ENCODE measurements around the gene DERA.
"Not testable (repeated sequence)": the region's sequence is repeated elsewhere in the genome, so short reads cannot be mapped to it uniquely, and the experiment has no call there.

Gene DERA

DNA sequence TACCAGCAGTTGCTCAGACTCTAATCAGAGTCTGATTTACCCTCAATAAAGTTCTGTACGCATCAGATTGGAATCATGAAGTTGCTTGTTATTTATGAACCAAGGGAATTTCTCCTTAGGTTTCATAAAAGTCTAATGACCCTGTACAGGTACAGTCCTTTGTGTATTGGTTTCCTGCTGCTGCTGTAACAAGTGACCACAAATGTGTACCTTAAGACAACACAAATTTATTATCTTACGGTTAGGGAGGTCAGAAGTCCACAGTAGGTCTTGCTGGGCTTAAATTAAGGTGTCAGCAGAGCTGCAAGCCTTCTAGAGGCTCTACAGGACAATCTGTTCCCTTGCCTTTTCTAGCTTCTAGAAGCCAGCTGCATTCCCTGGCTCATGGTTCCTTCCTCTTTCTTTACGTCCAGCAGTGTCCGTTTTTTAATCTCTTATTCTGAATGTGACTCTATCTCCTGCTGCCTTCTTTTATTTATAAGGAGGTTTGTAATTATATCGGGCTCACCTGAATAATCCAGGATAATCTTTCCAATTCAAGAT lies 6.7 kb upstream of the DERA start:
- DNase-seq, result no peak

DNA sequence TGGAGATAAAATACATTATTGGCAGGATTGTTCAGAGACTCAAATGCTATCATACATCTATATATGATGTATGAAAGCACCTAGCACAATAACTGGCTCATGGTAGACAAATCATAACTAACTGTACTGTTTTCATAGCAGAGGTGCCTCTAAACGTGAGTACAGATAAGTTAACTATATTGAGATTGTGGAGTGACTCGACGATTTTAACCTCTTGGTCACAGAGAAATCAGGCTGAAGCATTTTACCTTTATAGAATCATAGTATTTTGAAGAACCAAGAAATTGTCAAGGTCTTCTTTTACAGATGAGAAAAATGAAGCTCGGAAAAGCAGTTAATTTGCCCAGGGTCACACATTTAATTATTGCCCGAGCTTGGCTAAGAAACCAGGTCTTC lies 666 bp upstream of the DERA start:
- DNase-seq, result no peak

DNA sequence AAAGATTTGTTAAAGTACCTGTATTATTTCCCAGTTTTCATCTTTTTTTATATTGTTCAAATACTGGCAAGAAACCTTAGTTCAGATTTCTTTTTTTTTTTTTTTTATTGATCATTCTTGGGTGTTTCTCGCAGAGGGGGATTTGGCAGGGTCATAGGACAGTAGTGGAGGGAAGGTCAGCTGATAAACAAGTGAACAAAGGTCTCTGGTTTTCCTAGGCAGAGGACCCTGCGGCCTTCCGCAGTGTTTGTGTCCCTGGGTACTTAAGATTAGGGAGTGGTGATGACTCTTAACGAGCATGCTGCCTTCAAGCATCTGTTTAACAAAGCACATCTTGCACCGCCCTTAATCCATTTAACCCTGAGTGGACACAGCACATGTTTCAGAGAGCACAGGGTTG lies 799 bp downstream of the DERA start:
- DNase-seq, result not testable (repeated sequence)

DNA sequence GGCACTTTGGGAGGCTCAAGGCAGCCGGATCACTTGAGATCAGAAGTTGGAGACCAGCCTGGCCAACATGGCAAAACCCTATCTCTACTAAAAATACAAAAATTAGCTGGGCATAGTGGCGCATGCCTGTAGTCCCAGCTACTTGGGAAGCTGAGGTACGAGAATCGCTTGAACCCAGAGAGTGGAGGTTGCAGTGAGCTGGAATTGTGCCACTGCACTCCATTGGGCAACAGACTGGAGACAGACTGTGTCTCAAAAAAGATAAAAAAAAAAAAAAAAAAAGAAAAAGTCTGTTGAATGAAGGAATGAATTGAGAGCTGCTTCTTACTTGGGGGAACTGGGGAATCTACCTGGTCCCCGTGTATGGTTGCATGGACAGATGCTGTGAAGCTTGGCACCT lies 3.0 kb downstream of the DERA start:
- not testable (repeated sequence) for DNase-seq

GRCh38 chr12:15918066-15918465 lies 6.9 kb downstream of the DERA start:
- DNase-seq, result no peak

DNA sequence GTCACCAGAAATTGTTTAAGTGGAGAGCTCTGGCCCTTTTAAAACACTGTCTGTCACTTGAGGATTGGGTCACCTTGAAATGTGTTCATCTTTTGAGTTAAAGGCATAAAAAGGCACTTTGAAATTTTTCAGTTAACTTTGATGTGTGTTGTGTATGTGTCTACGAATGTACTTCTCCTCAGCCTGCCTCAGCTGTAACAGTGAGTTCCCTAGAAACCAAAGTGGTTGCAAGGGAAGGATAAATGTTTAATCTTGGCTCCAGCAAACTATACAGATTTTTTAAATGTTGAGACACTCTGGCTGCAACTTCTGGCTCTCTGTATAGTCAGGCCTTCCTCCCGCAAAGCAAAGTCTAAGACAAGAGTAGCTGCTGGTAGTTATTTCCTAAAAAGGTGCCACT lies 8.3 kb downstream of the DERA start:
- no peak for DNase-seq

DNA sequence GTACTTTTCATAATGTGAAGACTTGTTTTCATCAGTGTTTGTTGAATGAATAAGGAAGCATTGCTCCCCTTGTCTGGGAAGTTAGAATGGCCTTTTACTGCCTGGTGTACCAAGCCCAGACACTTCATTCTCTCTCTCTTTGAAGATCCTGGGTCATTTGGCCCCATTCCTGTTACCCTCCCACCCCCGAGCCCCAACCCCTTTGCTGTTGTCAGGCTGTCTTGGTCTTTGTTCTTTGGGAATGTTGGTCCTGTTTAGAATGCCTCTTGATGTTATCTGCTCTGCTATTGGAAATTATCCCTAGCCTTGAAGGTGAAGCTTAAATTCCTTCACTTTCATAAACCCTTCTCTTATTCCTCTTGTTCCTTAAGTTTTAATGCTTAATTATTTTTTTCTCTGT lies 13.8 kb downstream of the DERA start:
- DNase-seq, result no peak

- DNase-seq, result peak; percentile 95
Measured at GRCh38 chr12:15928346-15928745, 17.2 kb downstream of the DERA start.

DNA sequence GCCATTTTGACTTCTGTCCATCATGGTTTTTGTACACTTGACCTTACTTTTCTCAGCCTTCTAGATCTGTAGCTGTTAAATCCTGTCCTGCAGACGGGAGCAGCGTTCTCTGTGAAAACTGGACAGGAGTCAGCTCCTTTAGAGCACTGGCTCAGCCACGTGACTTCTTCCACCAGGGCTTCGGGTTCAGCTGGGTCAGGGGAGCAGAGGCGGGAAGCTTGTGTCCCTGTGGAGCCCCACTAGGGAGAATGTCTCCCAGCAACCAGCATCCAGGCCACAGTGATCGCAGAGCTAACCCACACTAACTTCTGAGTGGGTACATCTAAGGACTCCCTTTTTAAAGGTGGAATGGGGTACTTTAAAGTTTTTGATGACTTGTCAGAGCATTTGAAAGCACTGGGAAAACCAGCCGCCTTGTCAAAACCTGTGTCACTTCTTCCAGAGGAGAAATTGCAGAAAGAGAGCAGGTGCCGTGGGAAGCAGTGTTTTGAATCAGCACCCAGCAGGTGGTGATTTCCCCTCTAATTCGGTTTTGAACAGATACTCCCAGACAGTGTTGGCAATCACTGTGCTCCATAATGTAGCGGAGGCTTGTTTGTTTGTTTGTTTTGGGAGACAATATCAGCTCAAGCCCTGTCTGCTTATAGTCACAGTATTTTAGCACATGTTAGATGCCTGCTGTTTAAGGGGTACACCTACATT lies 17.9 kb downstream of the DERA start:
- DNase-seq, result peak; percentile 13

DNA sequence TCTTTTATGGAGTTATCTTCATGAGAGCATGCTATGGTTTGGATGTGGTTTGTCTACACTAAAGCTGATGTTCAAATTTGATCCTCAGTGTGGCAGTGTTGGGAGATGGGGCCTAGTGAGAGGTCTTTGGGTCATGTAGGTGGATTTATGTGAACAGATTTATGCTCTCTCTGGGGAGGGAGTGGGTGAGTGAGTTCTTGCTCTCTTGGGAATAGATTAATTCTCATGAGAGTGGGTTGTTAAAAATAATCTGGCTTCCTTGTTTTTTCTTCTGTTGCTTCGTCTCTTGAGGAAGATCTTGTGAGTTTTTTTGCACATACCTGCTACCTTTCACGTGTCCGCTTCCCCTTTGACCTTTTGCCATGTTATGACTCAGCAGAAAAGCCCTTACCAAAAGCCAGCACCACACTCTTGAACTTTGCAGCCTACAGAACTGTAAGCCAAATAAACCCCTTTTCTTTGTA lies 20.5 kb downstream of the DERA start:
- DNase-seq, result no peak

GRCh38 chr12:15932327-15932726 lies 21.2 kb downstream of the DERA start:
- DNase-seq, result no peak

DNA sequence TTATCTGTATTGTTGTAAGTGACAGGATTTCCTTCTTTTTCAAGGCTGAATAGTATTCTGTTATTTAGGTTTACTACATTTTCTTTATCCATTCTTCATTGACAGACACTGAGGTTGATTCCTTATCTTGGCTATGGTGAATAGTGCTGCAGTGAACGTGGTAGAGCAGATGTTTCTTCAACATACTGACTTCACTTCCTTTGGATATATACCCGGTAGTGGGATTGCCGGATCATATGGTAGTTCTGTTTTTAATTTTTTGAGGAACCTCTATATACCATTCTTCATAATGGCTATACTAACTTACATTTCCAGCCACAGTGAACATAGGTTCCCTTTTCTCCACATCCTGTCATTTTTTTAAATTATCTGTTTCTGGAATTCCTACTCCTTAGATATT lies 21.8 kb downstream of the DERA start:
- DNase-seq, result no peak

- DNase-seq, result peak; percentile 21
Measured at GRCh38 chr12:15933751-15934150, 22.6 kb downstream of the DERA start.

- DNase-seq, result no peak
Measured at GRCh38 chr12:15936751-15937150, 25.6 kb downstream of the DERA start.

- DNase-seq, result no peak
Measured at GRCh38 chr12:15937902-15938301, 26.8 kb downstream of the DERA start.

DNA sequence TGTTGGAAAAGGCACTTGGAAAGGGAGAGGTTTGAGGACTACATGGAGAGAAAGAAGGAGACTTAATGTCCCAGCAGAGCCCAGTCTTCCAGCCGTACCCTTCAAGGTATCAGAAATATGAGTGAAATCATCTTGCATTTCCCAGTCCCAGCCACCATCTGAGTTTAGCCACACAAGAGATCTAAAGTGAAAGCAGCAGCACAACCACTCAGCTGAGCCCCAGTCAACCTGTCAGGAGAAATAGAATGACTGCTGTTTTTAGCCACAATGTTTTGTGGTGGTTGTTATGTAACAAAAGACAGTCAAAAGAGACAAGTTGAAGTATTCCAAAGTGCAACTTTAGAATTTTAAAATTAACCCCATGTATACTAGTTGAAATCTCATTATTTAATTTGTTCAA lies 28.0 kb downstream of the DERA start:
- DNase-seq, result no peak

DNA sequence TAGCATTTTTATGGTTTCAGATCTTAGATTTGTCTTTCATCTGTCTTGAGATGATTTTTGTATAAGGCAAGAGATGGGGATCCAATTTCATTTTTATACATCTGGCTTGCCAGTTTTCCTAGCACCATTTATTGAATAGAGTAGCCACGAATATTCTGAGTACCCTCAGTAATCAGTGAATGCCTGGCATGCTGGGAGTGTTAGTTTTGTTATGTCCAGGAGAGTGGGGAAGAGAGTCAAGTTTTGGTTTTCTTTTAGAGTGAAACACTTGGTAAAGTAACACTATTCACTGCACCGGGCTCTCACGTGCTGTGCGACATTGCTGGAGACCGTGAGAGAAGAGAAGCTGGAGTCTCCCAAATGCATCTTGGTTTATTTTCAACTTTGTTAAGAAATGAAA lies 31.3 kb downstream of the DERA start:
- no peak for DNase-seq

DNA sequence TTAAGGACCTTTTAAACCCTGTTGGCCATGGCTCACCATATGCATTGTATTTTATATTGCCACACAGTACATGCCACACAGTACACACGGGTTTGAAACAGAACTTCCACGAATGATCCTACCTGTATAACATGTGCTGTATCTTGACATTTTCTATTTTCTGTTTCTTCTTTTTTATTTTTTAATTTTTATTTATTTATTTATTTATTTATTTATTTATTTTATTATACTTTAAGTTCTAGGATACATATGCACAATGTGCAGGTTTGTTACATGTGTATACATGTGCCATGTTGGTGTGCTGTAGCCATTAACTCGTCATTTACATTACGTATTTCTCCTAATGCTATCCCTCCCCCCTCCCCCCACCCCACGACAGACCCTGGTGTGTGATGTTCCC lies 32.4 kb downstream of the DERA start:
- DNase-seq, result not testable (repeated sequence)

- DNase-seq, result not testable (repeated sequence)
Measured at GRCh38 chr12:15948461-15948860, 37.3 kb downstream of the DERA start.

GRCh38 chr12:15955281-15955680 lies 44.1 kb downstream of the DERA start:
- no peak for DNase-seq

GRCh38 chr12:15956010-15956409 lies 44.9 kb downstream of the DERA start:
- no peak for DNase-seq

DNA sequence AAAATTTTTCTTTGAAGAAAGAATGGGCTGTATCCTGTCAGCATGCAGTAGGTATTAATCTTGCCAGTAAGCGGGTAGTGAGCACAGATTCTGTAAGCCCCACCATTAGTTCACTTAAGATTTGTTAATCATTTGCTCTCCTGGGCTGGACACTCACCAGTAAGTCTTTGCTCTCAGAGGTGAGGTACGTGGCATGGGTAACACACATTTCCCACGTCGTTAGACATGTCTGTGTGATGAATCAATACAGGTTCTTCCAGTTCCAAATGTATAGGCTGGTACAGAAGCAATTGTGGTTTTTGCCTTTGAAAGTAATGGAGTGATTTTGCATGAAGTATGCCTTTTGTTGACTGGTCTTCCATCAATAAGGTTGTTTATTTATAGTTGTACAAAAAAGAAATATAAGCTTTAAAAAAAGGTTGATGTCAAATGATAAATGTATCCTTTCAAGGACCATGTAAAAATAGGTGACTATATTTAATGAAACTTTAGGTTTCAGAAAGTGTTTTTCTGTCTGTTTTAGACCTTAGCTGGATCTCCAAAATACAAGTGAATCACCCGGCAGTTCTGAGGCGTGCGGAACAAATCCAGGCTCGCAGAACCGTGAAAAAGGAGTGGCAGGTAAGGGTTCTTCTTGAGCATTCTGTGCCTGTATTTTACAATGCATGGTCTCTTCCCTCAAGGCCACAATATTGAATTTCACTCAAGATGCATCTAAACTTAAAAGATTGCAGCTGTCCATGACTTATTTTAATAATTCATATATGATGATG lies 45.5 kb downstream of the DERA start:
- no peak for DNase-seq

DNA sequence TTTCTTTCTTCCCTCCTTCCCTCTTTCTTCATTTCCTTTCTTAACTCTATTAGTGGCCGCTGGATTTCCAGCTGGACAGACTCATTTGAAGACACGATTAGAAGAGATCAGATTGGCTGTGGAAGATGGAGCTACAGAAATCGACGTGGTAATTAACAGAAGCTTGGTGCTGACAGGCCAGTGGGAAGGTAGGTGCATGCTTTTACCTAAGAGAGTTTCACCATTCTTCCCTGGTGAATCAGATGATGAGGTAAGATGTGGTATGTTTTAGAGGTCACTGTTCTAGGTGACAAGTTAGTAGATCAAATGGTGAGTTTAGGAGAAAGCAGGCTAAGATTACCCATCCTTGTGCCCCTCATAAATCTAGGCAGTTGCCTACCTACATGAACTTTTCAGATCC lies 51.6 kb downstream of the DERA start:
- DNase-seq, result no peak

- peak; percentile 32 for DNase-seq
Measured at GRCh38 chr12:15963271-15963670, 52.1 kb downstream of the DERA start.
